ENCODE results near the gene MAT2A.
"Not testable (repeated sequence)": the region's sequence is repeated elsewhere in the genome, so short reads cannot be mapped to it uniquely, and the experiment has no call there.

MAT2A gene

GRCh38 chr2:85547859-85548607, 9.1 kb downstream of the MAT2A start:
- no peak for DNase-seq

- no peak for DNase-seq
Measured at GRCh38 chr2:85548608-85548900, 9.6 kb downstream of the MAT2A start.

- no peak for DNase-seq
Measured at GRCh38 chr2:85549095-85549494, 10.1 kb downstream of the MAT2A start.

- no peak for DNase-seq
Measured at GRCh38 chr2:85549826-85550225, 10.9 kb downstream of the MAT2A start.

- no peak for DNase-seq
Measured at GRCh38 chr2:85550486-85550885, 11.5 kb downstream of the MAT2A start.

GRCh38 chr2:85551698-85552678, 13.0 kb downstream of the MAT2A start:
- peak; percentile 83 to 88 for DNase-seq

- DNase-seq = no peak
Measured at GRCh38 chr2:85553184-85553583, 14.2 kb downstream of the MAT2A start.

GRCh38 chr2:85554980-85555612, 16.1 kb downstream of the MAT2A start:
- DNase-seq = no peak

GRCh38 chr2:85557130-85557529, 18.2 kb downstream of the MAT2A start:
- no peak for DNase-seq

GRCh38 chr2:85558160-85558559, 19.2 kb downstream of the MAT2A start:
- DNase-seq = no peak

- DNase-seq = not testable (repeated sequence)
Measured at GRCh38 chr2:85560403-85560726, 21.4 kb downstream of the MAT2A start.

- DNase-seq = no peak
Measured at GRCh38 chr2:85560812-85561279, 21.9 kb downstream of the MAT2A start.

- peak; percentile 93 for DNase-seq
Measured at GRCh38 chr2:85561280-85562212, 22.6 kb downstream of the MAT2A start, which contains the start of gene GGCX. Gene GGCX (minus strand): TSS chr2:85561493. CDS start chr2:85561428, 65 bp downstream.

- DNase-seq = no peak
Measured at GRCh38 chr2:85564144-85564563, 25.2 kb downstream of the MAT2A start.

GRCh38 chr2:85566265-85566664, 27.3 kb downstream of the MAT2A start:
- DNase-seq = no peak

GRCh38 chr2:85575739-85576138, 36.8 kb downstream of the MAT2A start:
- DNase-seq = no peak

GRCh38 chr2:85577063-85577385, 38.1 kb downstream of the MAT2A start:
- DNase-seq = no peak

- peak; percentile 49 to 53 for DNase-seq
Measured at GRCh38 chr2:85577386-85578242, 38.6 kb downstream of the MAT2A start, which contains the start of gene VAMP8. Gene VAMP8 (plus strand): TSS chr2:85577586. CDS start chr2:85577647, 61 bp downstream.

- no peak for DNase-seq
Measured at GRCh38 chr2:85578243-85579180, 39.5 kb downstream of the MAT2A start.
